Suprapubic skin (tissue), 4 donors: Measurements from ENCODE around the gene GPR156.

ENCODE experiments used
- EP300 ChIP-seq: sonication (generic); formaldehyde crosslinking; IDR thresholded peaks from one replicate; pipeline ENCODE4 v1.6.1; 2017; ENCODE audit warnings: antibody characterized with exemption
- POLR2A ChIP-seq, 2 donors: fragments of 450-650 bp; IDR thresholded peaks; one replicate each; pipeline ENCODE4 v1.6.1; 2017; ENCODE audit warnings: antibody characterized with exemption in 2 of 2, mild to moderate bottlenecking in 2 of 2, moderate library complexity in 2 of 2
- POLR2AphosphoS5 ChIP-seq, 3 donors: sonication (generic); formaldehyde crosslinking; IDR thresholded peaks; one replicate each; pipeline ENCODE4 v1.6.1; 2017; ENCODE audit warnings: antibody characterized with exemption in 3 of 3
- TF ChIP-seq, protein P1 (sequence below), 2 donors: fragments of 200-600 bp in 1 of 2; fragments of 450-650 bp in 1 of 2; sonication (generic) in 1 of 2; IDR thresholded peaks; one replicate each; pipeline ENCODE4 v1.5.1; 2016 to 2019; ENCODE audit warnings: antibody characterized with exemption in 2 of 2, mild to moderate bottlenecking in 1 of 2, moderate library complexity in 1 of 2

DNA sequence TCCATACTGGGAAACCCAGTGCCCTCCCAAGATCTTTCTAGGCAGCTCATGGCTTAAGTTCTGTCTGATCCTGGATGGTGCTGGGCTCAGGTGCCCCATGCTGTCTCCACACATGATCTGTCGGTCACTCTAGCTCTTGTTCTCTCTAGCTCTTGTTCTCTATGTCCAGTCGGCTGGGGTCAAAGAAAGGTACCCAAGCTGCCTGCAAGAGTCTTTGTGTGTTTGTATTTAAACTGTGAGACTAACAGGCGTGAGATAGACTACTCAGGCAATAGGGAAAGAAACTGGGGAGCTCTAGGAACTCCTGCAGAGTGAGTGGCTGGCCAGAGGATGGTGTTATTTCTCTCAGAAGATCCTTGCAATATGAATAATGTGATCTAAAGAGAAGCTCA, 40.2 kb downstream of the GPR156 start:
- TF ChIP-seq POLR2AphosphoS5 (IDR thresholded peaks at IDR 0.05) (no peak), POLR2A (IDR thresholded peaks at IDR 0.05) (no peak), EP300 (no peak)
- TF ChIP-seq, protein P1, sequence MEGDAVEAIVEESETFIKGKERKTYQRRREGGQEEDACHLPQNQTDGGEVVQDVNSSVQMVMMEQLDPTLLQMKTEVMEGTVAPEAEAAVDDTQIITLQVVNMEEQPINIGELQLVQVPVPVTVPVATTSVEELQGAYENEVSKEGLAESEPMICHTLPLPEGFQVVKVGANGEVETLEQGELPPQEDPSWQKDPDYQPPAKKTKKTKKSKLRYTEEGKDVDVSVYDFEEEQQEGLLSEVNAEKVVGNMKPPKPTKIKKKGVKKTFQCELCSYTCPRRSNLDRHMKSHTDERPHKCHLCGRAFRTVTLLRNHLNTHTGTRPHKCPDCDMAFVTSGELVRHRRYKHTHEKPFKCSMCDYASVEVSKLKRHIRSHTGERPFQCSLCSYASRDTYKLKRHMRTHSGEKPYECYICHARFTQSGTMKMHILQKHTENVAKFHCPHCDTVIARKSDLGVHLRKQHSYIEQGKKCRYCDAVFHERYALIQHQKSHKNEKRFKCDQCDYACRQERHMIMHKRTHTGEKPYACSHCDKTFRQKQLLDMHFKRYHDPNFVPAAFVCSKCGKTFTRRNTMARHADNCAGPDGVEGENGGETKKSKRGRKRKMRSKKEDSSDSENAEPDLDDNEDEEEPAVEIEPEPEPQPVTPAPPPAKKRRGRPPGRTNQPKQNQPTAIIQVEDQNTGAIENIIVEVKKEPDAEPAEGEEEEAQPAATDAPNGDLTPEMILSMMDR (IDR thresholded peaks at IDR 0.05): no peak
